DOHH2 (cell line): ENCODE results near the gene CALN1.

ENCODE experiments used
- H3F3A ChIP-seq: fragments of 200-600 bp; sonication (generic), shearing (Covaris generic); 2 replicates; pipeline ENCODE4 v1.6.0; 2016; ENCODE audit warnings: antibody characterized with exemption, mild to moderate bottlenecking; ENCODE audit not compliant: control insufficient read depth, insufficient read depth
- H3K27ac ChIP-seq: fragments of 200-600 bp; sonication (generic); 2 replicates; pipeline ENCODE4 v1.5.1; 2014; ENCODE audit warnings: low read depth, mild to moderate bottlenecking, low read length, moderate library complexity
- H3K27me3 ChIP-seq: fragments of 200-600 bp; sonication (generic); 2 replicates; pipeline ENCODE4 v1.6.1; 2014; ENCODE audit warnings: mild to moderate bottlenecking, low read length, mixed read lengths; ENCODE audit not compliant: control insufficient read depth
- H3K36me3 ChIP-seq: fragments of 200-600 bp; sonication (generic); 2 replicates; pipeline ENCODE4 v1.6.1; 2014; ENCODE audit warnings: mild to moderate bottlenecking, low read length, moderate library complexity, mixed read lengths; ENCODE audit not compliant: control insufficient read depth
- H3K4me1 ChIP-seq: fragments of 200-600 bp; sonication (generic); 2 replicates; pipeline ENCODE4 v1.6.1; 2014; ENCODE audit warnings: mild to moderate bottlenecking, low read length, mixed read lengths; ENCODE audit not compliant: control insufficient read depth
- H3K4me2 ChIP-seq: fragments of 200-600 bp; sonication (generic); 2 replicates; pipeline ENCODE4 v1.6.0; 2014; ENCODE audit warnings: mild to moderate bottlenecking, low read length, moderate library complexity
- H3K4me3 ChIP-seq: fragments of 200-600 bp; sonication (generic); 2 replicates; pipeline ENCODE4 v1.5.1; 2014; ENCODE audit warnings: mild to moderate bottlenecking, low read length, mixed read lengths
- H3K79me2 ChIP-seq: fragments of 200-600 bp; sonication (generic); 2 replicates; pipeline ENCODE4 v1.6.1; 2014; ENCODE audit warnings: mild to moderate bottlenecking, low read length, mixed read lengths; ENCODE audit not compliant: control insufficient read depth
- H3K9me2 ChIP-seq: fragments of 200-600 bp; sonication (generic); replicated peaks from 2 replicates; pipeline ENCODE4 v1.6.1; 2014; ENCODE audit warnings: mild to moderate bottlenecking, low read length, mixed read lengths; ENCODE audit not compliant: control insufficient read depth
- H3K9me3 ChIP-seq: fragments of 200-600 bp; sonication (generic); 2 replicates; pipeline ENCODE4 v1.6.1; 2014; ENCODE audit warnings: antibody characterized with exemption, low read length, mixed read lengths; ENCODE audit not compliant: control insufficient read depth, insufficient read depth
- H4K20me1 ChIP-seq: fragments of 200-600 bp; sonication (generic); 2 replicates; pipeline ENCODE4 v1.6.0; 2014; ENCODE audit warnings: low read depth, mild to moderate bottlenecking, antibody characterized with exemption, low read length, moderate library complexity; ENCODE audit not compliant: control insufficient read depth, insufficient read depth
- EZH2phosphoT487 ChIP-seq: fragments of 200-600 bp; sonication (generic); IDR thresholded peaks from 2 replicates; pipeline ENCODE4 v1.6.1; 2017; ENCODE audit warnings: borderline replicate concordance, mild to moderate bottlenecking, antibody characterized with exemption, low read length, moderate library complexity, mixed read lengths
- TF ChIP-seq, protein P1 (sequence below): fragments of 200-600 bp; sonication (generic); IDR thresholded peaks from one replicate; pipeline ENCODE4 v1.5.1; 2014; ENCODE audit warnings: antibody characterized with exemption, mild to moderate bottlenecking, low read depth, low read length; ENCODE audit not compliant: poor library complexity, severe bottlenecking

The CALN1 gene

DNA sequence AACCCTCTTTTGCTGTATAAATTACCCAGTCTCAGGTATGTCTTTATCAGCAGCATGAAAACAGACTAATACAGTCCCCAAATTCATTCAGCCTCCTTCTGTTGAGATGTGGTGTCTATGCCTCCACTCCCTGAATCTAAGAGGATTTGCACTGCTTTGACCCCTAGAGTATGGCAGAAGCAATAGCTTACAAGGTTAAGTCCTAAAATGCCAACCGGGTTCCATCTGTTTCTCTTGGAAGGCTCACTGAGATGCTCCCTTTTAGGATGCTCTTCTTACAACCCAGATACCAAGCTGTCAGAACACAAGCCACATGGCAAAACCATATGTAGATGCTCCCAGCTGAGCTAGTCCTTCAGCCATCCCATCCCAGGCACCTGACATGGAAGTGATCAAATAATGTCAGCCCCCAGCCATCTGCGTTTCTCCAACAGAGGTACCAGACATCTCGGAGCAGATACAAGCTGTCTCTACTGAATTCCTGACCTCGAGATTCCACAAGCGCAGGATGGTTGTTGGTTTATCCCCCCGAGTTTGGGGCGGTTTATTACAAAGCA, 20.2 kb downstream of the CALN1 start:
- Histone ChIP-seq H3K9me3 (no peaks in the 10 kb centered on the region), H3K27me3 (no peaks in the 10 kb centered on the region), H3K27ac (no peak overlapping the region), H3K4me3 (no peak overlapping the region), H3K9me2 (no peaks in the 10 kb centered on the region), H3K4me1 (no peaks in the 10 kb centered on the region), H4K20me1 (no peaks in the 10 kb centered on the region), H3K36me3 (no peaks in the 10 kb centered on the region), H3F3A (no peaks in the 10 kb centered on the region), H3K4me2 (no peak overlapping the region), H3K79me2 (no peaks in the 10 kb centered on the region)
- TF ChIP-seq, protein P1, sequence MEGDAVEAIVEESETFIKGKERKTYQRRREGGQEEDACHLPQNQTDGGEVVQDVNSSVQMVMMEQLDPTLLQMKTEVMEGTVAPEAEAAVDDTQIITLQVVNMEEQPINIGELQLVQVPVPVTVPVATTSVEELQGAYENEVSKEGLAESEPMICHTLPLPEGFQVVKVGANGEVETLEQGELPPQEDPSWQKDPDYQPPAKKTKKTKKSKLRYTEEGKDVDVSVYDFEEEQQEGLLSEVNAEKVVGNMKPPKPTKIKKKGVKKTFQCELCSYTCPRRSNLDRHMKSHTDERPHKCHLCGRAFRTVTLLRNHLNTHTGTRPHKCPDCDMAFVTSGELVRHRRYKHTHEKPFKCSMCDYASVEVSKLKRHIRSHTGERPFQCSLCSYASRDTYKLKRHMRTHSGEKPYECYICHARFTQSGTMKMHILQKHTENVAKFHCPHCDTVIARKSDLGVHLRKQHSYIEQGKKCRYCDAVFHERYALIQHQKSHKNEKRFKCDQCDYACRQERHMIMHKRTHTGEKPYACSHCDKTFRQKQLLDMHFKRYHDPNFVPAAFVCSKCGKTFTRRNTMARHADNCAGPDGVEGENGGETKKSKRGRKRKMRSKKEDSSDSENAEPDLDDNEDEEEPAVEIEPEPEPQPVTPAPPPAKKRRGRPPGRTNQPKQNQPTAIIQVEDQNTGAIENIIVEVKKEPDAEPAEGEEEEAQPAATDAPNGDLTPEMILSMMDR, result no peak
- no peak for TF ChIP-seq EZH2phosphoT487

DNA sequence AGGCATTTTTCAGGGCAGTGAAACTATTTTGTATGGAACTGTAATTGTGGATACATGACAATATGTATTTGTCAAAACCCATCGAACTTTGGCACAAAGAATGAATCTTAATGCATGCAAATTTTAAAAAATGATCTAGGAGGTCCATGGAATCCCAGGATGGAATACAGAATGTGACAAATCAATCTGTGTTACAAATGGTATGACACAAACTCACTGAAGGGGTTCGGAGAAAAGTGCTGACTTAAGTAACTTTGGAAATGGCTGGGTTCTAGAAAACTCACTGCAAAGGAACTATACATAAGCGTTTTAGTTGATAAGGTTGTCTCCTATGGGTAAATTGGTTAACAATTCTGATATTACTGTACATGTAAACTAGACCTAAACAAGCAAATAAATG, 26.0 kb downstream of the CALN1 start:
- no peak overlapping the region for H3K4me2 ChIP-seq
- no peaks in the 10 kb centered on the region for H3K79me2 ChIP-seq
- no peaks in the 10 kb centered on the region for H3F3A ChIP-seq

DNA sequence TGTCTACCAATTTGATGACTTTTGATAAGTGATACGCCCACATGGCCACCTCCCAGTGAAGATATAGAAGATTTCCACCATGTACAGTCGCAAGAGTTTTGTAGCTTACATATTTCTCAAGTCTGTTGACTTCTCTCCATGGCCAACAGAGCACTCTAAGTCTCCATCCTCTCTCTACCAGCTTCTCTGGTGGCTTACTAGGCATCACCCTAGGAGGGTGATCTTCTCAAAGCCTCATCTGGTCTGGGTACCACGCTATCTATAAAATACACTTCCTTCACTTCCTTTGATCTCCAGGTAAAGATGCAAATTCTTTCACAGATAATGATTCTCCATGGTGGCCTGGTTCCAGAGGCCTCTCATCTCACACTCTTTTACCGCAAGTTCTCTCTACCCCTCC, 49.9 kb downstream of the CALN1 start:
- no peak overlapping the region for H3K27ac ChIP-seq
- H3K4me2 ChIP-seq, result no peak overlapping the region
- H3K36me3 ChIP-seq, result no peaks in the 10 kb centered on the region
- H3K4me3 ChIP-seq, result no peak overlapping the region
- H4K20me1 ChIP-seq, result no peaks in the 10 kb centered on the region
- no peaks in the 10 kb centered on the region for H3K27me3 ChIP-seq
- no peaks in the 10 kb centered on the region for H3F3A ChIP-seq
- no peaks in the 10 kb centered on the region for H3K9me2 ChIP-seq
- no peaks in the 10 kb centered on the region for H3K9me3 ChIP-seq
- no peaks in the 10 kb centered on the region for H3K79me2 ChIP-seq
- no peaks in the 10 kb centered on the region for H3K4me1 ChIP-seq
- no peak for TF ChIP-seq EZH2phosphoT487
- TF ChIP-seq, protein P1, result no peak

More for the DNA sequence above, 26.0 kb downstream of the CALN1 start:
- no peaks in the 10 kb centered on the region for H3K9me3 ChIP-seq
- no peaks in the 10 kb centered on the region for H3K36me3 ChIP-seq
- H3K9me2 ChIP-seq, result no peaks in the 10 kb centered on the region
- H3K4me1 ChIP-seq, result no peaks in the 10 kb centered on the region
- no peaks in the 10 kb centered on the region for H4K20me1 ChIP-seq
- H3K27ac ChIP-seq, result no peak overlapping the region
- H3K27me3 ChIP-seq, result no peaks in the 10 kb centered on the region
- TF ChIP-seq, protein P1, result no peak
- no peak for TF ChIP-seq EZH2phosphoT487
- no peak overlapping the region for H3K4me3 ChIP-seq

DNA sequence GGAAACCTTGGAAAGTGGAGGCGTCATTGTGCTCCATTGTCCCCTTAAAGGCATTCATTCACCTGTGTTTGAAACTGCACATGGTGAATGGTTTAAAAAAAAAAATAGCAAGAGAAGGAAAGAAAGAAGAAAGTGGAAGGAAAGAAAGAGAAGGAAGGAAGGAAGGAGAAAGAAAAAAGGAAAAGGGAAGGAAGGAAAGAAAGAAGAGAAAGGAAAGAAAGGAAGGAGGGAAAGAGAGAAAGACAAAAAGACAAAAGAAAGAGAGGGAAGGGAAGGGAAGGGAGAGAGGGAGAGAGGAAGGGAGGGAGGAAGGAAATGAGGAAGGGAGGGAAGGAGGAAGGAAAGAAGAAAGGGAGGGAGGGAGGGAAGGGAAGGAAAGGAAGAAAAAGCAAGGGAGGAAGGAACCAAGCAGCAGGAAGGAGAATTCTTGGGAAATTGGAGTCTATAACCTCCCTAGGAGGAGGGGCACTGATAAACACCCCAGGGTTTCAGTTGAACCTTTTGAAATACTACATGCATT, 66.9 kb downstream of the CALN1 start:
- Histone ChIP-seq H3K4me3 (no peak overlapping the region), H3K4me2 (no peak overlapping the region), H3K27me3 (no peaks in the 10 kb centered on the region), H3F3A (no peaks in the 10 kb centered on the region), H3K79me2 (no peaks in the 10 kb centered on the region), H3K9me2 (no peaks in the 10 kb centered on the region), H3K9me3 (no peaks in the 10 kb centered on the region), H3K36me3 (no peaks in the 10 kb centered on the region), H3K27ac (no peak overlapping the region), H3K4me1 (no peaks in the 10 kb centered on the region), H4K20me1 (no peaks in the 10 kb centered on the region)
- TF ChIP-seq, protein P1, result no peak
- TF ChIP-seq EZH2phosphoT487, result no peak
